ENCODE measurements around the gene TPR. TPM values are rescaled to one million over a fixed set of nuclear protein-coding genes. Genes with fewer than 3 reads are reported as not detected.

The TPR gene
- total RNA-seq, 4 donors from 2014 or later: 53.7 to 78.8 (median 70.1) TPM

GRCh38 chr1:186286615-186287315, 88.3 kb downstream of the TPR start:
- H3K9me3 ChIP-seq: no peaks in the 10 kb centered on the region
- H3K4me1 ChIP-seq: no peaks in the 10 kb centered on the region
- no peak for ATAC-seq
- WGBS, 2 donors (ENCODE audit: low coverage in 1 of 2): 78 to 82% methylated on average over 3 to 4 of the region's 7 CpGs
- no peak overlapping the region for H3K27ac ChIP-seq
- no peaks in the 10 kb centered on the region for H3K27me3 ChIP-seq
- no peaks in the 10 kb centered on the region for H3K36me3 ChIP-seq
- no peak overlapping the region for H3K4me3 ChIP-seq
- TF ChIP-seq EP300 (IDR thresholded peaks at IDR 0.05) (no peak), CTCF (IDR thresholded peaks at IDR 0.05) (no peak), POLR2A (IDR thresholded peaks at IDR 0.05) (no peak), POLR2AphosphoS5 (IDR thresholded peaks at IDR 0.05) (no peak)

- TF ChIP-seq POLR2A (IDR thresholded peaks at IDR 0.05): no peak
- WGBS, 2 donors (ENCODE audit: low coverage in 1 of 2): 56 to 67% methylated on average over 3 of the region's 3 CpGs
- Histone ChIP-seq H3K4me3 (no peak overlapping the region), H3K27me3 (no peaks in the 10 kb centered on the region), H3K9me3 (no peaks in the 10 kb centered on the region), H3K4me1 (no peaks in the 10 kb centered on the region), H3K36me3 (no peaks in the 10 kb centered on the region), H3K27ac (no peak overlapping the region)
- no peak for ATAC-seq
Measured at GRCh38 chr1:186283374-186283773, 91.7 kb downstream of the TPR start.

- Histone ChIP-seq H3K27me3 (no peaks in the 10 kb centered on the region), H3K27ac (no peak overlapping the region), H3K4me3 (no peak overlapping the region), H3K9me3 (no peaks in the 10 kb centered on the region), H3K36me3 (no peaks in the 10 kb centered on the region), H3K4me1 (no peaks in the 10 kb centered on the region)
- ATAC-seq: no peak
- 69 to 90% methylated on average over 2 to 8 of the region's 8 CpGs for WGBS, 2 donors (ENCODE audit: low coverage in 1 of 2)
- no peak for TF ChIP-seq POLR2A (IDR thresholded peaks at IDR 0.05)
- no peak for TF ChIP-seq EP300 (IDR thresholded peaks at IDR 0.05)
- no peak for TF ChIP-seq CTCF (IDR thresholded peaks at IDR 0.05)
- no peak for TF ChIP-seq POLR2AphosphoS5 (IDR thresholded peaks at IDR 0.05)
Measured at GRCh38 chr1:186282466-186282865, 92.6 kb downstream of the TPR start.

- ATAC-seq: no peak
- TF ChIP-seq POLR2A (IDR thresholded peaks at IDR 0.05): no peak
- no peak for TF ChIP-seq POLR2AphosphoS5 (IDR thresholded peaks at IDR 0.05)
- no peak for TF ChIP-seq EP300 (IDR thresholded peaks at IDR 0.05)
- no peak for TF ChIP-seq CTCF (IDR thresholded peaks at IDR 0.05)
- Histone ChIP-seq H3K36me3 (no peaks in the 10 kb centered on the region), H3K4me1 (no peaks in the 10 kb centered on the region), H3K4me3 (no peak overlapping the region), H3K27ac (no peak overlapping the region), H3K27me3 (no peaks in the 10 kb centered on the region), H3K9me3 (no peaks in the 10 kb centered on the region)
- WGBS, 2 donors (ENCODE audit: low coverage in 1 of 2): 80% methylated on average over 2 of the region's 2 CpGs; no CpG with 5 or more reads in 1 of the 2 donors
Measured at GRCh38 chr1:186275822-186276221, 99.2 kb downstream of the TPR start.

- no peak for ATAC-seq
- H3K27me3 ChIP-seq: no peaks in the 10 kb centered on the region
- no peaks in the 10 kb centered on the region for H3K9me3 ChIP-seq
- H3K27ac ChIP-seq: no peak overlapping the region
- H3K36me3 ChIP-seq: no peaks in the 10 kb centered on the region
- no peak overlapping the region for H3K4me3 ChIP-seq
- WGBS, 2 donors (ENCODE audit: low coverage in 1 of 2): 32 to 64% methylated on average over 1 of the region's 1 CpG
- TF ChIP-seq CTCF (IDR thresholded peaks at IDR 0.05): no peak
- no peak for TF ChIP-seq EP300 (IDR thresholded peaks at IDR 0.05)
- no peak for TF ChIP-seq POLR2A (IDR thresholded peaks at IDR 0.05)
- no peak for TF ChIP-seq POLR2AphosphoS5 (IDR thresholded peaks at IDR 0.05)
- H3K4me1 ChIP-seq: no peaks in the 10 kb centered on the region
Measured at GRCh38 chr1:186272486-186272885, 102.6 kb downstream of the TPR start.

All from gastroesophageal sphincter (tissue), 4 donors.